Measurements from ENCODE around the gene CDKAL1. TPM values are rescaled to one million over a fixed set of nuclear protein-coding genes. Genes with fewer than 3 reads are reported as not detected.

CDKAL1 gene
- total and polyA plus RNA-seq, 9 of the 15 experiments (the other 6 are each of a cell fraction or from before 2014, with no cell fraction given): 11.2 to 36.3 (median 20.1) TPM

- POLR2A ChIA-PET: no interaction called here
These were observed 46.8 kb downstream of the CDKAL1 start for GRCh38 chr6:20581070-20581469.

More at GRCh38 chr6:20581070-20581469, 46.8 kb downstream of the CDKAL1 start:
- no peak overlapping the region for H2AFZ ChIP-seq (ENCODE audit: low read depth, low read length)
- no peak overlapping the region for H3K4me2 ChIP-seq (ENCODE audit: insufficient read depth, low read length)
- no peak for ATAC-seq
- no peak overlapping the region for H3K4me3 ChIP-seq
- H3K9me1 ChIP-seq (ENCODE audit: control insufficient read depth, insufficient read depth, low read length): no peaks in the 10 kb centered on the region
- WGBS (ENCODE audit: insufficient coverage, low coverage, missing lambda C conversion rate): 86% methylated on average over 1 of the region's 1 CpG
- H3K79me2 ChIP-seq (ENCODE audit: control insufficient read depth, insufficient read depth, low read length): no peaks in the 10 kb centered on the region
- H3K36me3 ChIP-seq (ENCODE audit: control insufficient read depth, insufficient read depth, low read length): peaks cover 22% of the 10 kb centered on the region
- BruUV-seq (replicated peaks): no TSS peak
- TF ChIP-seq MAFG (tag; conservative IDR thresholded peaks at IDR 0.05): peak; percentile 81
- TF ChIP-seq CEBPZ (IDR thresholded peaks at IDR 0.05; ENCODE audit: borderline replicate concordance, low read depth, low read length): no peak
- no peak for TF ChIP-seq USF1 (CRISPR knock-in tag; IDR thresholded peaks at IDR 0.05)
- TF ChIP-seq MAFK (IDR thresholded peaks at IDR 0.05; ENCODE audit: low read length): peak; percentile 92
- TF ChIP-seq ZNF830 (CRISPR knock-in tag; IDR thresholded peaks at IDR 0.05): no peak
- TF ChIP-seq NR0B1 (IDR thresholded peaks at IDR 0.05; ENCODE audit: partially characterized antibody): no peak
- peak; percentile 92 for TF ChIP-seq MAFF (IDR thresholded peaks at IDR 0.05; ENCODE audit: low read length)
- TF ChIP-seq C11orf30 (IDR thresholded peaks at IDR 0.05; ENCODE audit: low read depth): peak; percentile 89
- peak; percentile 96 for TF ChIP-seq ZNF316 (IDR thresholded peaks at IDR 0.05)
- no peak for FAIRE-seq
- no peak for DNase-seq (ENCODE audit: extremely low read depth in 1 of 4, low spot score in 3 of 4)
- no peaks in the 10 kb centered on the region; a peak in 1 of 5 replicates for H3K4me1 ChIP-seq (replicated peaks in 1 of 2; ENCODE audit: control insufficient read depth in 2 of 2, insufficient read depth in 2 of 2, low read length in 2 of 2)
- H3K9ac ChIP-seq (ENCODE audit: insufficient read depth in 1 of 2, low read depth in 2 of 2, low read length in 2 of 2): no peak overlapping the region
- H4K20me1 ChIP-seq (replicated peaks; ENCODE audit: control insufficient read depth, insufficient read depth, low read length): 0 out of 2 replicates have a peak, but pooled peaks cover 2% of the 10 kb centered on the region
- no peak overlapping the region for H3K27ac ChIP-seq (ENCODE audit: extremely low read depth, low read depth, low read length)
- H3K9me3 ChIP-seq (replicated peaks; ENCODE audit: control insufficient read depth, insufficient read depth, low read depth, low read length): no peaks in the 10 kb centered on the region
- H3K27me3 ChIP-seq (ENCODE audit: control insufficient read depth in 2 of 2, insufficient read depth in 2 of 2, low read length in 2 of 2): no peaks in the 10 kb centered on the region
- intact Hi-C loops (cut with micrococcal nuclease) (no loop called here), in situ Hi-C loops (cut with MboI) (no loop called here)
- CTCF ChIA-PET (ENCODE audit: low intra/inter-chr PET ratio): no interaction called here

Data from K562 (cell line).